GM19438 (cell line): Measurements from ENCODE around the gene CXorf58.
"Not testable (repeated sequence)": the region's sequence is repeated elsewhere in the genome, so short reads cannot be mapped to it uniquely, and the experiment has no call there.

Source experiments
- ATAC-seq: cut with Tn5 transposase; IDR thresholded peaks from one replicate; pipeline ENCODE4 v1.9.1; 2021; ENCODE audit warnings: low read depth; ENCODE audit not compliant: unreplicated experiment

CXorf58 gene

GRCh38 chrX:23907498-23908218, at the start of gene CXorf58, which contains the start of gene APOO:
Gene CXorf58, plus strand, starts transcription at chrX:23908006. Its CDS starts 2,297 bp downstream, at chrX:23910303.
Gene APOO, minus strand, starts transcription at chrX:23907938. Its CDS starts 236 bp downstream, at chrX:23907702.
- peak; percentile 90 for ATAC-seq

GRCh38 chrX:23859238-23859637, 48.6 kb upstream of the CXorf58 start:
- ATAC-seq: not testable (repeated sequence)

- no peak for ATAC-seq
These were observed 46.5 kb upstream of the CXorf58 start for GRCh38 chrX:23861215-23861896.

- ATAC-seq: not testable (repeated sequence)
These were observed 45.9 kb upstream of the CXorf58 start for GRCh38 chrX:23861952-23862351.

- ATAC-seq: no peak
These were observed 43.0 kb upstream of the CXorf58 start for GRCh38 chrX:23864742-23865326.

GRCh38 chrX:23870041-23870440, 37.8 kb upstream of the CXorf58 start:
- no peak for ATAC-seq

GRCh38 chrX:23871905-23872546, 35.8 kb upstream of the CXorf58 start:
- ATAC-seq: no peak

GRCh38 chrX:23879380-23880090, 28.3 kb upstream of the CXorf58 start:
- no peak for ATAC-seq

- ATAC-seq: no peak
These were observed 24.0 kb upstream of the CXorf58 start for GRCh38 chrX:23883737-23884354.

- ATAC-seq: no peak
These were observed 23.3 kb upstream of the CXorf58 start for GRCh38 chrX:23884427-23885024.

- ATAC-seq: no peak
These were observed 22.0 kb upstream of the CXorf58 start for GRCh38 chrX:23885803-23886202.

- no peak for ATAC-seq
These were observed 20.4 kb upstream of the CXorf58 start for GRCh38 chrX:23887451-23887850.

GRCh38 chrX:23887918-23888317, 19.9 kb upstream of the CXorf58 start:
- ATAC-seq: no peak

- ATAC-seq: no peak
These were observed 18.8 kb upstream of the CXorf58 start for GRCh38 chrX:23888887-23889501.

GRCh38 chrX:23890933-23891332, 16.9 kb upstream of the CXorf58 start:
- no peak for ATAC-seq

GRCh38 chrX:23894993-23895392, 12.8 kb upstream of the CXorf58 start:
- ATAC-seq: not testable (repeated sequence)

GRCh38 chrX:23896539-23896938, 11.3 kb upstream of the CXorf58 start:
- not testable (repeated sequence) for ATAC-seq

- no peak for ATAC-seq
These were observed 10.8 kb upstream of the CXorf58 start for GRCh38 chrX:23896981-23897380.

GRCh38 chrX:23898412-23898959, 9.3 kb upstream of the CXorf58 start:
- no peak for ATAC-seq
